HepG2 (cell line): ENCODE measurements around the gene ZNF648. TPM values are rescaled to one million over a fixed set of nuclear protein-coding genes. Genes with fewer than 3 reads are reported as not detected.

ENCODE experiments used
- ATAC-seq: fragments of 200-7000 bp; cut with Tn5 transposase; 3 replicates; pipeline ENCODE4 v1.9.1; 2020; ENCODE audit warnings: mild to moderate bottlenecking, moderate library complexity
- BruUV-seq: library from RNA; stranded (reverse); fragments of 400-500 nt; replicated peaks from 2 replicates; lab custom pipeline; 2021; lab: Mats Ljungman, UMichigan
- CTCF ChIA-PET: fragments of 300-600 bp; formaldehyde crosslinking; extraction: SDS; loops from one replicate; lab custom pipeline; 2021; ENCODE audit warnings: low total read pairs, inconsistent platforms, low intra/inter-chr PET ratio; lab: Yijun Ruan, JAX
- POLR2A ChIA-PET: fragments of 350-600 bp; sonication (Branson Sonifier 250); formaldehyde crosslinking; loops from one replicate; lab custom pipeline; 2020; ENCODE audit warnings: antibody characterized with exemption, inconsistent platforms; lab: Yijun Ruan, JAX
- DNase-seq: peaks from one replicate; pipeline ENCODE4 v3.0.0-alpha.2; 2015; ENCODE audit warnings: low spot score
- FAIRE-seq: peaks from 3 replicates; lab custom pipeline; 2011; peaks lifted over from hg19 to GRCh38; lab: Jason Lieb, UNC
- H2AFZ ChIP-seq: one replicate; pipeline ENCODE4 v1.6.1; 2011; ENCODE audit warnings: low read length, inconsistent platforms
- H3K27ac ChIP-seq: fragments of 300-600 bp; 3 replicates; pipeline ENCODE4 v1.8.0; 2011; ENCODE audit warnings: mixed run types, mild to moderate bottlenecking, mixed read lengths, low read length, inconsistent platforms; ENCODE audit not compliant: insufficient read depth; ENCODE audit errors: extremely low read length
- H3K27me3 ChIP-seq, 2 experiments: fragments of 200-600 bp in 1 of 2; 2 replicates in 1 of 2; 3 replicates in 1 of 2; pipeline versions ENCODE4 v1.6.0 to v1.8.0; 2011; ENCODE audit warnings: low read length in 2 of 2, mild to moderate bottlenecking in 2 of 2, moderate library complexity in 2 of 2, inconsistent platforms in 1 of 2; ENCODE audit not compliant: insufficient read depth in 2 of 2, control insufficient read depth in 1 of 2
- H3K36me3 ChIP-seq, 2 experiments: fragments of 200-600 bp in 1 of 2; replicated peaks in 1 of 2; 2 replicates in 1 of 2; 3 replicates in 1 of 2; pipeline versions ENCODE4 v1.5.1 to v1.8.0; 2011; ENCODE audit warnings: low read length in 2 of 2, inconsistent platforms in 1 of 2; ENCODE audit not compliant: insufficient read depth in 2 of 2, control insufficient read depth in 1 of 2
- H3K4me1 ChIP-seq: 2 replicates; pipeline ENCODE4 v1.5.1; 2012; ENCODE audit warnings: low read length, inconsistent platforms; ENCODE audit not compliant: insufficient read depth
- H3K4me2 ChIP-seq: 2 replicates; pipeline ENCODE4 v1.6.0; 2011; ENCODE audit warnings: low read depth, low read length, inconsistent platforms
- H3K4me3 ChIP-seq, 3 experiments: fragments of 200-600 bp in 1 of 3; sonication (generic), shearing (Covaris generic) in 1 of 3; replicated peaks in 1 of 3; 2 replicates each; pipeline ENCODE4 v1.5.1; 2011 to 2016; ENCODE audit warnings: low read length in 3 of 3, inconsistent platforms in 2 of 3, low read depth in 2 of 3, mild to moderate bottlenecking in 2 of 3, control low read depth in 1 of 3, mixed read lengths in 1 of 3; ENCODE audit not compliant: insufficient read depth in 1 of 3
- H3K79me2 ChIP-seq: one replicate; pipeline ENCODE4 v1.6.1; 2011; ENCODE audit warnings: low read length, inconsistent platforms; ENCODE audit not compliant: insufficient read depth
- H3K9ac ChIP-seq: 2 replicates; pipeline ENCODE4 v1.6.0; 2011; ENCODE audit warnings: mild to moderate bottlenecking, low read depth, low read length, inconsistent platforms; ENCODE audit not compliant: insufficient read depth
- H3K9me3 ChIP-seq: 2 replicates; pipeline ENCODE4 v1.5.1; 2012; ENCODE audit warnings: mild to moderate bottlenecking, low read length
- H4K20me1 ChIP-seq: 2 replicates; pipeline ENCODE4 v1.6.0; 2011; ENCODE audit warnings: inconsistent platforms, mild to moderate bottlenecking, low read length, moderate library complexity; ENCODE audit not compliant: insufficient read depth
- ARHGAP35 ChIP-seq: sonication (generic); formaldehyde crosslinking; IDR thresholded peaks from 2 replicates; pipeline ENCODE4 v1.9.0; 2022; ENCODE audit warnings: mild to moderate bottlenecking, inconsistent platforms, moderate library complexity, missing genetic modification reagents, borderline replicate concordance
- HES4 ChIP-seq: sonication (generic); formaldehyde crosslinking; IDR thresholded peaks from 2 replicates; pipeline ENCODE4 v1.9.0; 2021; ENCODE audit warnings: mild to moderate bottlenecking, missing genetic modification reagents, borderline replicate concordance
- RXRA ChIP-seq: sonication (generic); formaldehyde crosslinking; IDR thresholded peaks from 2 replicates; pipeline ENCODE4 v1.5.1; 2020; ENCODE audit warnings: missing genetic modification reagents
- SAP130 ChIP-seq: IDR thresholded peaks from 2 replicates; pipeline ENCODE4 v1.6.1; 2016; ENCODE audit warnings: low read depth
- SMC3 ChIP-seq: IDR thresholded peaks from 2 replicates; pipeline ENCODE4 v1.6.1; 2011; ENCODE audit warnings: low read length, improper control_type of control experiment
- SP1 ChIP-seq, 2 experiments: fragments of 450-650 bp in 1 of 2; sonication (generic) in 1 of 2; formaldehyde crosslinking in 1 of 2; IDR thresholded peaks; 2 replicates each; pipeline versions ENCODE4 v1.4.0 to v1.6.1; 2016 to 2020; ENCODE audit warnings: missing genetic modification reagents in 1 of 2
- STAG1 ChIP-seq: sonication (generic); formaldehyde crosslinking; IDR thresholded peaks from 2 replicates; pipeline ENCODE4 v1.4.0; 2020; ENCODE audit warnings: missing genetic modification reagents
- ZNF468 ChIP-seq: sonication (generic); formaldehyde crosslinking; IDR thresholded peaks from 2 replicates; pipeline ENCODE4 v1.8.0; 2022; ENCODE audit warnings: mild to moderate bottlenecking, moderate library complexity, missing genetic modification reagents
- WGBS: methylation state at CpG from one replicate; pipeline ENCODE4 v1.1.6; 2017; ENCODE audit warnings: low lambda C conversion rate; 5-methylcytosine and 5-hydroxymethylcytosine counted together
- in situ Hi-C: cut with HindIII; loops from 2 replicates; pipeline ENCODE4 v1.10.0; 2017; ENCODE audit warnings: low pct_unique_long_range_greater_than_20kb; ENCODE audit not compliant: extremely low pct_ligation_motif_present
- intact Hi-C: fragments of 100-400 bp; cut with micrococcal nuclease; formaldehyde crosslinking; loops from one replicate; pipeline ENCODE4 v1.10.0; 2022; ENCODE audit not compliant: unreplicated experiment
- polyA plus RNA-seq, 8 experiments: library from polyadenylated mRNA; depleted of rRNA in 3 of 8; stranded (reverse) in 7 of 8; unstranded in 1 of 8; fragments of >200 nt; fragmentation: Illumina TruSeq in 4 of 8; extraction: Trizol in 4 of 8; gene quantifications; 2 replicates each; pipeline versions ENCODE4 v1.2.1 to v1.2.3, GENCODE V29; 2011 to 2016; ENCODE audit warnings: low read depth in 4 of 8, missing spikeins in 1 of 8, mixed read lengths in 1 of 8; ENCODE audit not compliant: insufficient read depth in 1 of 8
- total RNA-seq, 5 experiments: library from RNA; depleted of rRNA; stranded (reverse); fragments of >200 nt; fragmentation: Illumina TruSeq; extraction: Trizol; gene quantifications; 2 replicates each; pipeline ENCODE4 v1.2.3, GENCODE V29; 2016; ENCODE audit warnings: low read depth in 1 of 5
- TF ChIP-seq, protein P1 (sequence below): sonication (generic); formaldehyde crosslinking; IDR thresholded peaks from 2 replicates; pipeline ENCODE4; 2020; ENCODE audit warnings: missing genetic modification reagents, mild to moderate bottlenecking, borderline replicate concordance
- TF ChIP-seq, protein P2 (sequence below): sonication (generic); formaldehyde crosslinking; IDR thresholded peaks from 2 replicates; pipeline ENCODE4 v1.5.0; 2020; ENCODE audit warnings: mild to moderate bottlenecking, missing genetic modification reagents, moderate library complexity

The ZNF648 gene
- total and polyA plus RNA-seq, 2 of the 13 experiments (the other 11 are each of a cell fraction or from before 2014, with no cell fraction given): 0.13 to 0.37 TPM

DNA sequence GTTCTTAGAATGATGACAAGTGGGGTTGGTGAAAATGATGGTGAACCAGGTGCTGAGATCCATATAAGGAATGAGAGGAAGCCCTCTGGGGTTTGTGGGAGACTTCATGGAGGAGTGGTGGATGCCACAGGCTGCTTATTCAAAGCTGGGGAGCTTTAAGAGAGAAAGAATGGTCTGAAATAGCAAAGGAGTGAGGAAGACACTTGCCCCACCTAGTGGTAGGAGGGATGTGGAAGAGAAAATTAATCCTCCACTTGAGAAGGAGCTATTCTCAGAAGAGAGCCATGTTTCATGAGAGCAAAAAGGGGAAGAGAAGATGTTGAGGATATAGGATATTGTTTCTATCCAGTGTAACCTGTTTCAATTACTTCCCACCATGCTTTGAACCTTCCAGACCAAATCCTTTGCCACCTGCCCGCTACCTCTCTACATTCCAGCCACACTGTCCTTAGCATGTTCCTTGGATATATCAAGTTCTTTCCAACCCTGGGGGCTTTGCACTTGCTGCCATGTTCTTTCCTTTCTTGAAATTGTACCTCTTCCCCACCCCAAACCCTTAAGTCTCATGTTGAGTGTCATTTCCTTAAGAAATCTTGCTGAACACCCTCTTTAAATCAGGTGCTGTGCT lies 19.6 kb upstream of the ZNF648 start:
- Histone ChIP-seq H4K20me1 (no peaks in the 10 kb centered on the region), H3K4me2 (no peak overlapping the region), H3K27me3 (peaks cover 0 to 3% of the 10 kb centered on the region in 2 experiments; a peak in 2 of 5 replicates), H3K9ac (no peak overlapping the region), H3K36me3 (no peaks in the 10 kb centered on the region), H3K9me3 (no peaks in the 10 kb centered on the region), H2AFZ (no peak overlapping the region), H3K79me2 (no peaks in the 10 kb centered on the region), H3K4me3 (no peak overlapping the region), H3K4me1 (peaks cover 10% of the 10 kb centered on the region), H3K27ac (no peak overlapping the region)
- TF ChIP-seq STAG1 (CRISPR knock-in tag) (peak; percentile 35; the same call in 1 of the 2 replicates), RXRA (CRISPR knock-in tag) (no peak), SMC3 (peak; percentile 31; the same call in 1 of the 2 replicates), SAP130 (CRISPR knock-in tag) (no peak), SP1 (IDR thresholded peaks at IDR 0.05) (no peak), SP1 (CRISPR knock-in tag; IDR thresholded peaks at IDR 0.05) (no peak), ZNF468 (no peak), ARHGAP35 (CRISPR knock-in tag) (no peak), HES4 (CRISPR knock-in tag) (no peak)
- TF ChIP-seq, protein P1, sequence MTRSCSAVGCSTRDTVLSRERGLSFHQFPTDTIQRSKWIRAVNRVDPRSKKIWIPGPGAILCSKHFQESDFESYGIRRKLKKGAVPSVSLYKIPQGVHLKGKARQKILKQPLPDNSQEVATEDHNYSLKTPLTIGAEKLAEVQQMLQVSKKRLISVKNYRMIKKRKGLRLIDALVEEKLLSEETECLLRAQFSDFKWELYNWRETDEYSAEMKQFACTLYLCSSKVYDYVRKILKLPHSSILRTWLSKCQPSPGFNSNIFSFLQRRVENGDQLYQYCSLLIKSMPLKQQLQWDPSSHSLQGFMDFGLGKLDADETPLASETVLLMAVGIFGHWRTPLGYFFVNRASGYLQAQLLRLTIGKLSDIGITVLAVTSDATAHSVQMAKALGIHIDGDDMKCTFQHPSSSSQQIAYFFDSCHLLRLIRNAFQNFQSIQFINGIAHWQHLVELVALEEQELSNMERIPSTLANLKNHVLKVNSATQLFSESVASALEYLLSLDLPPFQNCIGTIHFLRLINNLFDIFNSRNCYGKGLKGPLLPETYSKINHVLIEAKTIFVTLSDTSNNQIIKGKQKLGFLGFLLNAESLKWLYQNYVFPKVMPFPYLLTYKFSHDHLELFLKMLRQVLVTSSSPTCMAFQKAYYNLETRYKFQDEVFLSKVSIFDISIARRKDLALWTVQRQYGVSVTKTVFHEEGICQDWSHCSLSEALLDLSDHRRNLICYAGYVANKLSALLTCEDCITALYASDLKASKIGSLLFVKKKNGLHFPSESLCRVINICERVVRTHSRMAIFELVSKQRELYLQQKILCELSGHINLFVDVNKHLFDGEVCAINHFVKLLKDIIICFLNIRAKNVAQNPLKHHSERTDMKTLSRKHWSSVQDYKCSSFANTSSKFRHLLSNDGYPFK: no peak
- TF ChIP-seq, protein P2, sequence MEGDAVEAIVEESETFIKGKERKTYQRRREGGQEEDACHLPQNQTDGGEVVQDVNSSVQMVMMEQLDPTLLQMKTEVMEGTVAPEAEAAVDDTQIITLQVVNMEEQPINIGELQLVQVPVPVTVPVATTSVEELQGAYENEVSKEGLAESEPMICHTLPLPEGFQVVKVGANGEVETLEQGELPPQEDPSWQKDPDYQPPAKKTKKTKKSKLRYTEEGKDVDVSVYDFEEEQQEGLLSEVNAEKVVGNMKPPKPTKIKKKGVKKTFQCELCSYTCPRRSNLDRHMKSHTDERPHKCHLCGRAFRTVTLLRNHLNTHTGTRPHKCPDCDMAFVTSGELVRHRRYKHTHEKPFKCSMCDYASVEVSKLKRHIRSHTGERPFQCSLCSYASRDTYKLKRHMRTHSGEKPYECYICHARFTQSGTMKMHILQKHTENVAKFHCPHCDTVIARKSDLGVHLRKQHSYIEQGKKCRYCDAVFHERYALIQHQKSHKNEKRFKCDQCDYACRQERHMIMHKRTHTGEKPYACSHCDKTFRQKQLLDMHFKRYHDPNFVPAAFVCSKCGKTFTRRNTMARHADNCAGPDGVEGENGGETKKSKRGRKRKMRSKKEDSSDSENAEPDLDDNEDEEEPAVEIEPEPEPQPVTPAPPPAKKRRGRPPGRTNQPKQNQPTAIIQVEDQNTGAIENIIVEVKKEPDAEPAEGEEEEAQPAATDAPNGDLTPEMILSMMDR: peak; percentile 67
- in situ Hi-C loops (loop anchor here (5.0 to 25.0 kb wide), 2 partner anchors 316 to 706 kb away; partner anchors contain the start of gene NPL), intact Hi-C loops (loop anchor here (2.0 to 10.0 kb wide), 2 partner anchors 224 to 604 kb away; no protein-coding TSS in a partner anchor)
- FAIRE-seq (peak; percentile 85), ATAC-seq (0 out of 3 replicates have a peak, but pooled peaks have one; percentile 23), DNase-seq (peak; percentile 13)
- CTCF ChIA-PET: interaction anchor here (1.1 to 1.2 kb wide), 2 partner anchors 46 to 602 kb away, joined by 3 to 4 read pairs; no protein-coding TSS in a partner anchor
- POLR2A ChIA-PET: interaction anchor here (0.7 to 1.3 kb wide), 2 partner anchors 174 to 311 kb away, joined by 3 to 7 read pairs; partner anchors contain the start of gene GLUL
- BruUV-seq: no TSS peak
- WGBS: 0% methylated on average over 1 of the region's 1 CpG
